SK-N-SH (cell line): ENCODE measurements around the gene HSPB2. TPM values are rescaled to one million over a fixed set of nuclear protein-coding genes. Genes with fewer than 3 reads are reported as not detected.

ENCODE experiments used
- CTCF ChIA-PET: fragments of 300-600, 350-600 bp; formaldehyde crosslinking; extraction: SDS; loops from one replicate; lab custom pipeline; 2021; lab: Yijun Ruan, JAX
- POLR2A ChIA-PET: fragments of 350-600 bp; sonication (Branson Sonifier 250); formaldehyde crosslinking; extraction: SDS; loops from one replicate; lab custom pipeline; 2020; ENCODE audit warnings: antibody characterized with exemption, inconsistent platforms; lab: Yijun Ruan, JAX
- DNase-seq: peaks from one replicate; pipeline ENCODE4 v3.0.0; 2012
- H2AFZ ChIP-seq: fragments of 200-600 bp; sonication (generic); 2 replicates; pipeline ENCODE4 v1.8.1; 2016; ENCODE audit warnings: antibody characterized with exemption, mild to moderate bottlenecking, low read depth
- H3F3A ChIP-seq: fragments of 200-600 bp; sonication (generic); replicated peaks from 2 replicates; pipeline ENCODE3; 2016; ENCODE audit warnings: antibody characterized with exemption, mild to moderate bottlenecking; ENCODE audit not compliant: insufficient read depth
- H3K27ac ChIP-seq, 2 experiments: fragments of 200-500 bp in 1 of 2; fragments of 200-600 bp in 1 of 2; sonication (Bioruptor generic) in 1 of 2; sonication (generic), shearing (Covaris generic) in 1 of 2; 2 replicates each; pipeline versions ENCODE4 v1.5.1 to v1.6.1; 2014 to 2016; ENCODE audit warnings: low read depth in 2 of 2, inconsistent platforms in 1 of 2, low read length in 1 of 2, mild to moderate bottlenecking in 1 of 2, mixed read lengths in 1 of 2
- H3K27me3 ChIP-seq: fragments of 200-600 bp; sonication (generic), shearing (Covaris generic); 2 replicates; pipeline ENCODE4 v1.6.1; 2016; ENCODE audit warnings: mixed run types; ENCODE audit not compliant: insufficient read depth
- H3K36me3 ChIP-seq, 2 experiments: fragments of 200-500 bp in 1 of 2; fragments of 200-600 bp in 1 of 2; sonication (Bioruptor generic) in 1 of 2; sonication (generic) in 1 of 2; replicated peaks in 1 of 2; 2 replicates each; pipeline versions ENCODE3 to v1.5.1; 2014 to 2016; ENCODE audit warnings: low read length in 1 of 2, mild to moderate bottlenecking in 1 of 2; ENCODE audit not compliant: insufficient read depth in 2 of 2, control insufficient read depth in 1 of 2
- H3K4me1 ChIP-seq, 2 experiments: fragments of 200-500 bp in 1 of 2; fragments of 200-600 bp in 1 of 2; sonication (Bioruptor generic) in 1 of 2; sonication (generic), shearing (Covaris generic) in 1 of 2; 2 replicates each; pipeline versions ENCODE4 v1.5.1 to v1.6.1; 2014 to 2016; ENCODE audit warnings: low read depth in 1 of 2, low read length in 1 of 2, mixed run types in 1 of 2; ENCODE audit not compliant: insufficient read depth in 2 of 2, control insufficient read depth in 1 of 2
- H3K4me2 ChIP-seq: fragments of 200-600 bp; sonication (generic), shearing (Covaris generic); 2 replicates; pipeline ENCODE4 v1.6.1; 2017; ENCODE audit warnings: mixed run types
- H3K4me3 ChIP-seq, 2 experiments: fragments of 200-500 bp in 1 of 2; fragments of 200-600 bp in 1 of 2; sonication (Bioruptor generic) in 1 of 2; sonication (generic), shearing (Covaris generic) in 1 of 2; 2 replicates each; pipeline versions ENCODE4 v1.5.1 to v1.8.1; 2014 to 2016; ENCODE audit warnings: low read depth in 2 of 2, inconsistent platforms in 1 of 2, low read length in 1 of 2, mild to moderate bottlenecking in 1 of 2, mixed read lengths in 1 of 2, moderate library complexity in 1 of 2
- H3K79me2 ChIP-seq: fragments of 200-600 bp; sonication (generic); 2 replicates; pipeline ENCODE4 v1.8.1; 2017; ENCODE audit warnings: mild to moderate bottlenecking; ENCODE audit not compliant: insufficient read depth
- H3K9ac ChIP-seq: fragments of 200-600 bp; sonication (generic); 2 replicates; pipeline ENCODE4 v1.6.1; 2017; ENCODE audit warnings: mixed run types
- H3K9me2 ChIP-seq: fragments of 200-600 bp; sonication (generic); 2 replicates; pipeline ENCODE4 v1.6.1; 2017; ENCODE audit warnings: mixed run types
- H3K9me3 ChIP-seq: fragments of 200-600 bp; sonication (generic); 2 replicates; pipeline ENCODE4 v1.6.1; 2017; ENCODE audit warnings: mixed run types, mild to moderate bottlenecking, moderate library complexity
- H4K20me1 ChIP-seq: fragments of 200-600 bp; sonication (generic); 2 replicates; pipeline ENCODE4 v1.6.1; 2017; ENCODE audit warnings: mild to moderate bottlenecking, mixed run types; ENCODE audit not compliant: insufficient read depth
- CHD2 ChIP-seq: fragments of 150-350 bp; IDR thresholded peaks from 2 replicates; pipeline ENCODE4 v1.6.1; 2018; ENCODE audit warnings: low read length; ENCODE audit not compliant: partially characterized antibody
- ELF1 ChIP-seq: IDR thresholded peaks from 2 replicates; pipeline ENCODE4 v1.4.0; 2012
- EZH2phosphoT487 ChIP-seq: fragments of 200-600 bp; sonication (generic); IDR thresholded peaks from 2 replicates; pipeline ENCODE4 v1.6.1; 2017; ENCODE audit warnings: low read depth, mixed run types, mild to moderate bottlenecking, antibody characterized with exemption, moderate library complexity, borderline replicate concordance
- JUND ChIP-seq: IDR thresholded peaks from 2 replicates; pipeline ENCODE4 v1.4.0; 2012
- MAX ChIP-seq: IDR thresholded peaks from 2 replicates; pipeline ENCODE4 v1.4.0; 2012; ENCODE audit warnings: low read depth
- MEF2A ChIP-seq: IDR thresholded peaks from 2 replicates; pipeline ENCODE4 v1.4.0; 2012; ENCODE audit warnings: low read depth, borderline replicate concordance
- MXI1 ChIP-seq: IDR thresholded peaks from 2 replicates; pipeline ENCODE4 v1.6.1; 2012; ENCODE audit warnings: mild to moderate bottlenecking, low read depth, low read length, improper control_type of control experiment
- NRF1 ChIP-seq: IDR thresholded peaks from 2 replicates; pipeline ENCODE4 v1.6.1; 2012; ENCODE audit warnings: low read depth, mild to moderate bottlenecking, low read length
- RAD21 ChIP-seq: IDR thresholded peaks from 2 replicates; pipeline ENCODE4 v1.6.1; 2012; ENCODE audit warnings: mild to moderate bottlenecking, low read length
- RCOR1 ChIP-seq: fragments of 150-350 bp; IDR thresholded peaks from 2 replicates; pipeline ENCODE4 v1.6.1; 2017; ENCODE audit warnings: antibody characterized with exemption, low read length
- SMC3 ChIP-seq: IDR thresholded peaks from 2 replicates; pipeline ENCODE4 v1.6.1; 2012; ENCODE audit warnings: low read depth, low read length, improper control_type of control experiment
- TAF1 ChIP-seq: IDR thresholded peaks from 2 replicates; pipeline ENCODE4 v1.6.1; 2012; ENCODE audit warnings: low read depth, mild to moderate bottlenecking, low read length, moderate library complexity, borderline replicate concordance
- TCF12 ChIP-seq: IDR thresholded peaks from 2 replicates; pipeline ENCODE4 v1.4.0; 2012
- YY1 ChIP-seq: IDR thresholded peaks from 2 replicates; pipeline ENCODE4 v1.4.0; 2012; ENCODE audit warnings: low read depth, mild to moderate bottlenecking
- WGBS: methylation state at CpG from one replicate; pipeline ENCODE4 v1.1.6; 2017; ENCODE audit warnings: low lambda C conversion rate; 5-methylcytosine and 5-hydroxymethylcytosine counted together
- polyA plus RNA-seq, 3 experiments: library from polyadenylated mRNA; depleted of rRNA; stranded (reverse); fragments of >200 nt; gene quantifications; 2 replicates each; pipeline ENCODE4 v1.2.3, GENCODE V29; 2012
- TF ChIP-seq, protein P1 (sequence below): fragments of 150-350 bp; IDR thresholded peaks from 2 replicates; pipeline ENCODE4 v1.6.1; 2016; ENCODE audit warnings: mild to moderate bottlenecking, low read depth, low read length
- TF ChIP-seq, protein P2 (sequence below): fragments of 200-600 bp; sonication (generic); IDR thresholded peaks from 2 replicates; pipeline ENCODE4 v1.6.1; 2017; ENCODE audit warnings: antibody characterized with exemption, mild to moderate bottlenecking, moderate library complexity
- TF ChIP-seq, protein P3 (sequence below): IDR thresholded peaks from 2 replicates; pipeline ENCODE4 v1.4.0; 2012; ENCODE audit warnings: low read depth, borderline replicate concordance

HSPB2 gene
- polyA plus RNA-seq, 1 of the 3 experiments (the other 2 are of a cell fraction): not detected

GRCh38 chr11:111937461-111937769 lies 24.9 kb downstream of the HSPB2 start:
- H3K79me2 ChIP-seq: peaks cover 41% of the 10 kb centered on the region; the same call in 1 of the 2 replicates
- no peaks in the 10 kb centered on the region for H3K9me3 ChIP-seq
- ChIA-PET POLR2A (interaction anchor here (0.6 to 1.6 kb wide), 5 partner anchors 11 to 48 kb away, joined by 3 to 6 read pairs (median 3); no protein-coding TSS in a partner anchor), CTCF (interaction anchor here (0.9 to 15.8 kb wide), 5 partner anchors 11 to 59 kb away, joined by 4 to 272 read pairs (median 4); partner anchors contain the start of gene FDXACB1)
- no peaks in the 10 kb centered on the region for H3K27me3 ChIP-seq
- H3K9me2 ChIP-seq: no peaks in the 10 kb centered on the region
- H3K27ac ChIP-seq: peak overlapping the region; percentile 60 to 92
- no peaks in the 10 kb centered on the region for H3K36me3 ChIP-seq
- peak overlapping the region; percentile 85 for H2AFZ ChIP-seq
- H3K4me3 ChIP-seq: peak overlapping the region; percentile 49 to 69
- H3K4me2 ChIP-seq: peak overlapping the region; percentile 92
- H3K4me1 ChIP-seq: peaks cover 60% of the 10 kb centered on the region in 2 experiments
- TF ChIP-seq CHD2 (peak; percentile 3), YY1 (0 out of 2 replicates have a peak, but pooled peaks have one; percentile 24), MAX (no peak), TAF1 (no peak)
- TF ChIP-seq, protein P1, sequence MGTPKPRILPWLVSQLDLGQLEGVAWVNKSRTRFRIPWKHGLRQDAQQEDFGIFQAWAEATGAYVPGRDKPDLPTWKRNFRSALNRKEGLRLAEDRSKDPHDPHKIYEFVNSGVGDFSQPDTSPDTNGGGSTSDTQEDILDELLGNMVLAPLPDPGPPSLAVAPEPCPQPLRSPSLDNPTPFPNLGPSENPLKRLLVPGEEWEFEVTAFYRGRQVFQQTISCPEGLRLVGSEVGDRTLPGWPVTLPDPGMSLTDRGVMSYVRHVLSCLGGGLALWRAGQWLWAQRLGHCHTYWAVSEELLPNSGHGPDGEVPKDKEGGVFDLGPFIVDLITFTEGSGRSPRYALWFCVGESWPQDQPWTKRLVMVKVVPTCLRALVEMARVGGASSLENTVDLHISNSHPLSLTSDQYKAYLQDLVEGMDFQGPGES: no peak
- peak overlapping the region; percentile 78 for H3K9ac ChIP-seq
- WGBS: 15% methylated on average over 6 of the region's 9 CpGs
- H4K20me1 ChIP-seq: no peaks in the 10 kb centered on the region
- no peak for DNase-seq
- H3F3A ChIP-seq: peaks cover 28% of the 10 kb centered on the region

- WGBS: 74% methylated on average over 7 of the region's 7 CpGs
- Histone ChIP-seq H3K27ac (peak overlapping the region; percentile 60 to 92), H3K36me3 (no peaks in the 10 kb centered on the region), H3K4me1 (peaks cover 63 to 65% of the 10 kb centered on the region in 2 experiments), H3K9me3 (no peaks in the 10 kb centered on the region), H3K4me2 (peak overlapping the region; percentile 92), H3K9me2 (no peaks in the 10 kb centered on the region), H3F3A (peaks cover 32% of the 10 kb centered on the region), H3K79me2 (peaks cover 45% of the 10 kb centered on the region; the same call in 1 of the 2 replicates), H3K27me3 (no peaks in the 10 kb centered on the region), H3K4me3 (peak overlapping the region; percentile 49 to 69), H4K20me1 (no peaks in the 10 kb centered on the region), H2AFZ (peak overlapping the region; percentile 85; the same call in 1 of the 2 replicates), H3K9ac (peak overlapping the region; percentile 78)
- peak; percentile 38 for DNase-seq
- CTCF ChIA-PET: interaction anchor here (0.9 to 15.8 kb wide), 5 partner anchors 11 to 59 kb away, joined by 4 to 272 read pairs (median 4); partner anchors contain the start of gene FDXACB1
- POLR2A ChIA-PET: interaction anchor here (0.6 to 1.6 kb wide), 7 partner anchors 11 to 143 kb away, joined by 3 to 6 read pairs (median 3); no protein-coding TSS in a partner anchor
- TF ChIP-seq MXI1 (peak; percentile 14; the same call in 1 of the 2 replicates), RCOR1 (no peak), EZH2phosphoT487 (no peak)
These were observed 25.3 kb downstream of the HSPB2 start for GRCh38 chr11:111937844-111938243.

GRCh38 chr11:111938687-111939160 lies 26.2 kb downstream of the HSPB2 start:
- ChIA-PET CTCF (interaction anchor here (0.7 to 15.8 kb wide), 4 partner anchors 10 to 57 kb away, joined by 3 to 272 read pairs (median 4); no protein-coding TSS in a partner anchor), POLR2A (interaction anchor here (0.6 to 1.6 kb wide), 4 partner anchors 12 to 142 kb away, joined by 3 to 6 read pairs (median 3); no protein-coding TSS in a partner anchor)
- peaks cover 49% of the 10 kb centered on the region; the same call in 1 of the 2 replicates for H3K79me2 ChIP-seq
- H3K27ac ChIP-seq: peak overlapping the region; percentile 60 to 92
- H3K9me2 ChIP-seq: no peaks in the 10 kb centered on the region
- H3K27me3 ChIP-seq: no peaks in the 10 kb centered on the region
- H2AFZ ChIP-seq: peak overlapping the region; percentile 44; the same call in 1 of the 2 replicates
- no peaks in the 10 kb centered on the region for H3K36me3 ChIP-seq
- H3F3A ChIP-seq: peaks cover 39% of the 10 kb centered on the region
- peak; percentile 27 for DNase-seq
- no peaks in the 10 kb centered on the region for H3K9me3 ChIP-seq
- peak overlapping the region; percentile 92 for H3K4me2 ChIP-seq
- 9% methylated on average over 7 of the region's 7 CpGs for WGBS
- no peaks in the 10 kb centered on the region for H4K20me1 ChIP-seq
- H3K4me1 ChIP-seq: peaks cover 64 to 67% of the 10 kb centered on the region in 2 experiments
- H3K4me3 ChIP-seq: peak overlapping the region; percentile 49 to 69
- peak overlapping the region; percentile 78 for H3K9ac ChIP-seq
- TF ChIP-seq RAD21 (no peak), NRF1 (no peak), EZH2phosphoT487 (no peak), JUND (peak; percentile 29; the same call in 1 of the 2 replicates), SMC3 (no peak), MAX (no peak), MXI1 (no peak), ELF1 (no peak), MEF2A (no peak), YY1 (no peak), CHD2 (no peak), TCF12 (peak; percentile 67)
- TF ChIP-seq, protein P2, sequence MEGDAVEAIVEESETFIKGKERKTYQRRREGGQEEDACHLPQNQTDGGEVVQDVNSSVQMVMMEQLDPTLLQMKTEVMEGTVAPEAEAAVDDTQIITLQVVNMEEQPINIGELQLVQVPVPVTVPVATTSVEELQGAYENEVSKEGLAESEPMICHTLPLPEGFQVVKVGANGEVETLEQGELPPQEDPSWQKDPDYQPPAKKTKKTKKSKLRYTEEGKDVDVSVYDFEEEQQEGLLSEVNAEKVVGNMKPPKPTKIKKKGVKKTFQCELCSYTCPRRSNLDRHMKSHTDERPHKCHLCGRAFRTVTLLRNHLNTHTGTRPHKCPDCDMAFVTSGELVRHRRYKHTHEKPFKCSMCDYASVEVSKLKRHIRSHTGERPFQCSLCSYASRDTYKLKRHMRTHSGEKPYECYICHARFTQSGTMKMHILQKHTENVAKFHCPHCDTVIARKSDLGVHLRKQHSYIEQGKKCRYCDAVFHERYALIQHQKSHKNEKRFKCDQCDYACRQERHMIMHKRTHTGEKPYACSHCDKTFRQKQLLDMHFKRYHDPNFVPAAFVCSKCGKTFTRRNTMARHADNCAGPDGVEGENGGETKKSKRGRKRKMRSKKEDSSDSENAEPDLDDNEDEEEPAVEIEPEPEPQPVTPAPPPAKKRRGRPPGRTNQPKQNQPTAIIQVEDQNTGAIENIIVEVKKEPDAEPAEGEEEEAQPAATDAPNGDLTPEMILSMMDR: no peak
- TF ChIP-seq, protein P3, sequence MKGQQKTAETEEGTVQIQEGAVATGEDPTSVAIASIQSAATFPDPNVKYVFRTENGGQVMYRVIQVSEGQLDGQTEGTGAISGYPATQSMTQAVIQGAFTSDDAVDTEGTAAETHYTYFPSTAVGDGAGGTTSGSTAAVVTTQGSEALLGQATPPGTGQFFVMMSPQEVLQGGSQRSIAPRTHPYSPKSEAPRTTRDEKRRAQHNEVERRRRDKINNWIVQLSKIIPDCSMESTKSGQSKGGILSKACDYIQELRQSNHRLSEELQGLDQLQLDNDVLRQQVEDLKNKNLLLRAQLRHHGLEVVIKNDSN: no peak
